Lung microvascular endothelial cell (primary cell): Measurements from ENCODE around the gene RNASEH2B. TPM values are rescaled to one million over a fixed set of nuclear protein-coding genes. Genes with fewer than 3 reads are reported as not detected.

ENCODE experiments used
- DNase-seq, 2 donors: peaks; one replicate each; pipeline versions ENCODE4 v3.0.0 to v3.0.0-alpha.2; 2010; ENCODE audit warnings: low read depth in 2 of 2
- total RNA-seq: library from RNA; depleted of rRNA; stranded (reverse); fragments of >200 nt; gene quantifications from 2 replicates; pipeline ENCODE4 v1.2.1, GENCODE V29; 2014

RNASEH2B gene
- total RNA-seq, 1 donor from 2014 or later: 19.2 TPM

- DNase-seq: no peak
Observed at GRCh38 chr13:50936679-50937078, 27.1 kb downstream of the RNASEH2B start.

GRCh38 chr13:50940509-50940908 is 30.9 kb downstream of the RNASEH2B start:
- DNase-seq: no peak

DNA sequence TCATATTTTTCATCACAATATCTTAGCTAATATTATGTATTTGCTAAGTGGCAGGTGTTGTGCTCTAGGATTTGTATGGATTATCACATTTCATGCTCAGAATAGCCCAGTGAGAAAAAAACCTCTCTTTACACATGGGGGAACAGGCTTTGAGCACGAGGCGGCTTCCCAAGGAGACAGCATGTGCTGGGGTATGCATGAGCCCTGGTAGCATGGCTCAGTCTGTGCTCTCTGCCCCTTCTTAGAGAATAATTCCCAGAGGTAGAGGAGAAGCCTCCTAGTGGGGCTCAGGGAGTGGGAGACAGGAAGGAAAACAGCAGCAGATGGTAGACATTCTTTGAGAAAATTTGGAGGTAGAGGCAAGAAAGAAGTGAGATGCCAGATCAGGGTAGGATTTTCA is 31.6 kb downstream of the RNASEH2B start:
- DNase-seq: no peak

DNA sequence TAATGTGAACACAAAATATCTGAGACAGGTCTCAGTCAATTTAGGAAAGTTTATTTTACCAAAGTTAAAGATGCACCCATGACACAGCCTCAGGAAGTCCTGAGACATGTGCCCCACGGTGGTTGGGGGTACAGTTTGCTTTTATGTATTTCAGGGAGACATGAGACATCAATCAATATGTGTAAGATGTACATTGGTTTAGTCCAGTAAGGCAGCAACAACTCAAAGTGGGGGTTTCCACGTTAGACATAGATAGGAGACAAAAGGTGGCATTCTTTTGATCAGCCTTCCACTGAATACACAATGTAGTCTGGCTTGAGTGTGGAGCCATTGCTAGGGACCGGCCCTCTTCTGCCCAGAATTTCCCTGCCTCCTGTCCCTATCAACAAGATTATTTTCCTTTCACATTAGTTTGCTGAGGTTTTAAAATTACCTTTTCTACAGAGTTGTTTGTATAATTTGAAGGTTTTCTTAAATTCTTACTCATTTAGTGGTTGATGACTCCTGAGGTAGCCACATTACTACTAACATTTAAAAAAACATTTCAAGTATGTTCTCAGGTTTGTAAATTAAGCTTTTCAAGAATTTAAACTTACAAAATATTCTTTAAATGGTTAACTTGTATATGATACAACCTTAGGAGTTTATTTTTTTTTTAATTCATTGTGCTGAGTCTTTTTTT is 33.2 kb downstream of the RNASEH2B start:
- no peak for DNase-seq

GRCh38 chr13:50945669-50946068 is 36.1 kb downstream of the RNASEH2B start:
- DNase-seq: no peak

DNA sequence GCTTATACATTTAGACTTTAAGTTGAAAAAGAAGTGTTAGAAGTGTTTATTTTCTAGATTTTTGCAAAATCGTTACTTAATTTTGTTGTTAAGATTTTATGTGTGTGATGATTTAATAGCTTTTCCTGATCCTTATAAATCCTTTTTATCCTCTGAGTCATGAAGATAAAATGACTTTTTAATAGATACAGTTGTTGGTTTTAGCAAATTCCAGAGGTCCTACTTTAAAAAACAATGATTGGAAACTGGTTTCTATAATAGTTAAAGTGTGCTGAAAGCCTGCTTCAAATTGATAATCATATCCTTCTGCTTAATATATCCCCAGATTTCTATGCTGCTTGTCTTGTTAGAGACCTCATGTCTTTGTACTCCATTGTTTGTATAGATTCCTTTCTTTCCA is 39.0 kb downstream of the RNASEH2B start:
- DNase-seq: no peak

GRCh38 chr13:50950849-50951248 is 41.3 kb downstream of the RNASEH2B start:
- DNase-seq: no peak

DNA sequence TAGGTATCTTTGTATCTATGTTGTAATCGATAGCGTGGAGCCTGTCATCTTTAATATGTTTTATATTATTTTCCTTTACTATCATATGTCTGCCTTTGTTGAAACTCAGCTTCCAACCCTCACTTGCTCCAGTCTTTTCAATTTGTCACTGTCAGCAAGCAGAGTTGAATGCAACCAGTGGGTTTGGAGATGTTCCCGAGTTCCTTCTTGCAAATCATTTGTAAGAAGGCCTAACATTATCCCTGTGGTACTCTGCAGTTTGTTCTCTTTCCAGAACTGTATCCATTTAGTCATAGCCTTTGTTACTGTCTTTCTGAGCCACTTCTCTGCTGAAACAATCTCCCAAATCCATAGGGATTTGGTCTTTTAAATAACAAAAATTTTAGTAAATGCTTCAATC is 41.8 kb downstream of the RNASEH2B start:
- no peak for DNase-seq

GRCh38 chr13:50955241-50955640 is 45.6 kb downstream of the RNASEH2B start:
- no peak for DNase-seq

GRCh38 chr13:50955798-50956197 is 46.2 kb downstream of the RNASEH2B start:
- DNase-seq: no peak

DNA sequence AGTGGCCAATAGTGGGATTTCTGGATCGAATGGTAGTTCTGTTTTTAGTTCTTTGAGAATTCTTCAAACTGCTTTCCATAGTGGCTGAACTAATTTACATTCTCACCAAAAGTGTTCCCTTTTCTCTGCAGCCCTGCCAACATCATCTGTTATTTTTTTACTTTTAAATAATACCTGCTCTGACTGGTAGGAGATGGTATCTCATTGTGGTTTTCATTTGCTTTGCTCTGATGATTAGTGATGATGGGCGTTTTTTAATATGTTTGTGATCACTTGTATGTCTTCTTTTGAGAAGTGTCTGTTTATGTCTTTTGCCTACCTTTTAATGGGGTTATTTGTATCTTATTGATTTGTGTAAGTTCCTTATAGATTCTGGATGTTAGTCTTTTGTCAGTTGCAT is 48.0 kb downstream of the RNASEH2B start:
- no peak for DNase-seq

DNA sequence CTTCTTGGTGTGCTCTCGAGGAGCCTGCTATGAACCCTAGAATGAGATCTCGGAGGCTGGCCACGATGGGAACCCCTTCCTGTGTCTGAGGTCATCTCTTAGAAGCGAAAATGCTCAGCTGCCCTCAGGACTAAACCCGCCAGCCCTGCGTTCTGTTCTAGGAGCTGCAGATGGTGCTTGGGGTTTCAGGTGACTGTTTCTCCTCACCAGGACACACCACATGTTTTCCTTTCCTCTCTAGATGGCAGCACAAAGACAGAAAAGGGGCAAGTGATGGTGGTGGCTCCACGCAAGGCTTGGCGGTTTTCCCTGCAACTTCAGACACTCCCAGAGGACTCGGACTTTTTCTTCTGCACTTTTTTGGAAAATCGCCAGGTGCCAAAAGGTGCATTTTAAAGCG is 60.1 kb downstream of the RNASEH2B start:
- DNase-seq: no peak

- DNase-seq: no peak
Observed at GRCh38 chr13:50970956-50971355, 61.4 kb downstream of the RNASEH2B start.

GRCh38 chr13:50974268-50974667 is 64.7 kb downstream of the RNASEH2B start:
- DNase-seq: no peak

DNA sequence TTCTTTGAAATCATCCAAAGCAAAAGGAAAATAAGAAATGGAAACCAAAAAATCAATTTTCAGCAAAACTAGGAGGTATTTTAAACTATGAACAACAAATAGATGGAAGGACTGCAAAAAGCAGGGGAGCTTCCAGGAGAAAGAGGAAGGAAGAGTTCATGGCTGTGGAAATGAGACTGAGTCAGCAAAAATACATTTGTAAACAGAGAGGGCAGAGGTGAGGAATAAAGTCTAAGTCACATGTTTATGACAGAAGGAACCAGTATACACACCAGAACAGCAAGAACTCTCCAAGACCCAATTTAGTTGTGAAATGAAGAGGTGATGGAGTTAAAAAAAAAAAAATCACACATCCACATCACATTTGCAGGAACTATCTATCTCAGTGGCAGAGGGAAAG is 69.6 kb downstream of the RNASEH2B start:
- DNase-seq: no peak

GRCh38 chr13:50981686-50982085 is 72.1 kb downstream of the RNASEH2B start:
- no peak for DNase-seq

DNA sequence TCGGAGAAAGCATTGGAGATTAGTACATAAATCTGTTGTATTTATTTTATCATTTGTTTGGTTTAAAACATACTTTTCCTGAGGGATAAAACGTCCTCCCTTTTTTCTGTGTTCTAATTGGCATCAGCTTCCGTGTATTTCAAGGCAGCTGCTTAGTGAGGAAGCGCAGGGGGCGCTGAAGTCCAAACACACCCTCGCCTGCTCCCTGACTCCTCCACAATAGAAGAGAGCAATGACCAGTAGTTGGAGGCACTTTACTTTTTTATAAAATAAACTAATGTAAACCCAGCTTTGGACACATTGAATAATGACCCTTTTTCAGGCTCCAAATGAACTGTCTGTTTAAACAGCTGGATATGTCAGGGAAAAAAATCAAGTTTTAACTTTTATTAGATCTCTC is 79.9 kb downstream of the RNASEH2B start:
- DNase-seq: peak; percentile 43 to 45

DNA sequence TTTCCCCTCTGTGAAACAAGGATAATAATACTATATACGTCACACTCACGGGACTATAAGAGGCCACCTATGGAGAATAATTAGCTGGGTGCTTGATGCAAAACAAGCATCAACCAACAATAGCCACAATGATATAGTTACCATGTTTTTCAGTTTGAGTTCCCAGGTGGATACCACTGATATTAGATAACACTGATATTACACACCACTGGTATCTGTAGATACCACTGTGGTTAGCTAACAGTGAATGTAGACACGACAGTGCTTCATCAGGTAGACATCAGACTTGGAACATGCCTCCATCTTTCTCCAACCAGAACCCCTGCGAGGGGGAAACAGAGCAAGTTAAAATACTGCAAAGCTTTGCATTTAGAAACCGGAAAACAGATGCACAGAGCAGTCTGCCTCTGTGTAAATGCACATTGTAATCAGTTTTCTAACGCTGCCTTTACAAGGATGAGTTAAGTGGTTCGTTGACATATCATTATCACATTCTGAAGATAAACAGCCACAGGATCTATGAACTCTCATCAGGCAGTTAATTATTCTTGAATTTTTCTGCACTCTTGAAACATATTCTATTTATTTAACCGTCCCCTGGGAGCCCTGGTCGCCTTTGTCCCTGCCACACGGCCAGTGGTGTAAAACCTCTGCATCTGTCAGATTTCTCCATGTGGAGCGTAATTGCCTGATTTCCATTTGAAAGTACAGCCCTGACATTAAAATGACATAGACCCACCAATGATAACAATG is 80.7 kb downstream of the RNASEH2B start:
- no peak for DNase-seq

GRCh38 chr13:50990818-50991506 is 81.4 kb downstream of the RNASEH2B start:
- DNase-seq: no peak

GRCh38 chr13:50991579-50992521 is 82.3 kb downstream of the RNASEH2B start:
- no peak for DNase-seq

GRCh38 chr13:50993371-50993770 is 83.8 kb downstream of the RNASEH2B start:
- no peak for DNase-seq

DNA sequence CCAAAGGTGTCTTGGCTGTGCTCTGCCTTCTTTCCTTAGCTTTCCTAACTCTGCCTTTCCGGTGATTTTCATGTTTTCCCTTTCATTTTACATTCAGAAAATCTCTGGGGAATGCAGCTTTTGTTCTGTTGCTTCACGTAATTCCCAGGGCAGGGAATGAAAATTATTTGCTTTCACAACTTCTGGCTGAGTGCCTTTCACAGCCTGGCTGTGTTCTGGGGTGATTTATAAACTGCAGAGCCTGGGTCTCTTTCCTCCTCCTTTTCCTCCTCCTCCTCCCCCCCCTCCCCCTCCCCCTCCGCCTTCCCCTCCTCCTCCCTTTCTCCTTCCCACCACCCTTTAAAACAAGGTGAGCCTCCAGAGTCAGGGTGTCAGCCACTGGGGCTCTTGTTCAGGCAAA is 84.3 kb downstream of the RNASEH2B start:
- no peak for DNase-seq
